GM18505 (cell line): Measurements from ENCODE around the gene HECTD1.
"Not testable (repeated sequence)": the region's sequence is repeated elsewhere in the genome, so short reads cannot be mapped to it uniquely, and the experiment has no call there.

Experiments
- ATAC-seq: cut with Tn5 transposase; IDR thresholded peaks from one replicate; pipeline ENCODE4 v1.9.1; 2021; ENCODE audit not compliant: unreplicated experiment
- POLR2A ChIP-seq: IDR thresholded peaks from 4 replicates; pipeline ENCODE4 v1.6.1; 2011; ENCODE audit warnings: borderline replicate concordance; ENCODE audit not compliant: insufficient read depth, insufficient read length; ENCODE audit errors: extremely low read depth

The HECTD1 gene

GRCh38 chr14:31239741-31240140, 32.1 kb upstream of the HECTD1 start:
- no peak for TF ChIP-seq POLR2A
- ATAC-seq: no peak

DNA sequence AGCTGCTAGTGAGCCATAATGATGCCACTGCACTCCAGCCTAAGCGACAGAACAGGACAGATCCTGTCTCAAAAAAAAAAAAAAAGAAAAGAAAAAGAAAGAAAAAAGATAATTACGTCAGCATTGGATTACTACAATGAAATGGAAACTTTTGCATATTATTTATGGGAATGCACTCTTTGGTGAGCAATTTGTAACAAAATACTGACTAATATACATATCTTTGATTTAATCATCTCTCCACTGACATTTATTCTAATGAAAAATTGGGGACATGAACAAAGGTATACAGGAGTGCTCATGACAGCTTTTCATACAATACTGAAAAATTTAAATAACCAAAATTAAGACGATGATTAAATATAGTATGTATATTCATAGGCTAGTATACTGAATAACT, 27.9 kb upstream of the HECTD1 start:
- ATAC-seq: no peak
- TF ChIP-seq POLR2A: no peak

DNA sequence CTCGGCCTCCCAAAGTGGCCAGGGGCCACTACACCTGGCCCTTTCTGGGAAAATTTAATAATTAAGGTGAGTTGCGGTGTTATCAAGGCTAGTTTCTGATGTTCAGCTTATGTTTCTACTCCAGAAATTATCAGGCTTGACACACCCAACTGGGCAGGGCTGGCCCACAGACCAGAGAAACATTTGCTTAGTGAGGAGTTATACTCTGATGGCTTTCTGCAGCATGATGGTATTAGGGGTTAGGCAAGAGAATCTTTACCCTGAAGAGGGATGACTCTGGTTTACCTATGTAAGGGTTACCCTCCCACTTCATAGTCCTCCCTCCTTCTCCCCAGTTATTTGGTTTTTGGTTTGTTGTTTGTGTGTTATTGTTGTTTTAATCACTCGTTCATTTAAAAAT, 24.5 kb upstream of the HECTD1 start:
- TF ChIP-seq POLR2A: no peak
- ATAC-seq: no peak

DNA sequence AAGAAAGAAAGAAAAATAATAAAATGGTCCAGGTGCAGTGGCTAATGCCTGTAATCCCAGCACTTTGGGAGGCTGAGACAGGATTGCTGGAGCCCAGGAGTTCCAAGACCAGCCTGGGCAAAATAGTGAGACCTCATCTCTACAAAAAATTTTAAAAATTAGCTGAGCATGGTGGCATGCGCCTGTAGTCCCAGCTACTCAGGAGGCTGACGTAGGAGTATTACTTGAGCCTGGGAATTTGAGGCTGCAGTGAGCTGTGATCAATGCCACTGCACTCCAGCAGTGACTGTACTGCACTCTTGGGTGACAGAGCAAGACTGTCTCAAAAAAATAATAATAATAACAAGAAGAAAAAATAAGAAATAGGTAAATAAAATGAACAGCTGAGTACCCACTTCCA, 23.7 kb upstream of the HECTD1 start:
- not testable (repeated sequence) for ATAC-seq

DNA sequence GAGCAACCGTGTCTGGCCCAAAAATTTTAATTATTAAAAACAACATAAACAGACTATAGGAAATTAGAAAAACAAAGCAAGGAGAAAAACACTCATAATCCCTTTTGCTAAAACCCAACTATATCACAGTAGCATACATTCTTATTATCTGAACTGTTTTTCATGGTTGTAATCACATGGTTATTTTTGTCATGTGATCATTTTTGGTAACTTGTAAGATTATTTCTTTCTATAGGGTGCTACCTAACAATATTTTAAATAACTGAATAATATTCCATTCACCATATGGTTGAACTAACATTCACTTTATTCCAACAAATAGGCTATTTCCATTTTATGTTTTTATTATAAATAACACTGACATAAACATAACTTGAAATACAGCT, 23.0 kb upstream of the HECTD1 start:
- TF ChIP-seq POLR2A: no peak
- no peak for ATAC-seq

DNA sequence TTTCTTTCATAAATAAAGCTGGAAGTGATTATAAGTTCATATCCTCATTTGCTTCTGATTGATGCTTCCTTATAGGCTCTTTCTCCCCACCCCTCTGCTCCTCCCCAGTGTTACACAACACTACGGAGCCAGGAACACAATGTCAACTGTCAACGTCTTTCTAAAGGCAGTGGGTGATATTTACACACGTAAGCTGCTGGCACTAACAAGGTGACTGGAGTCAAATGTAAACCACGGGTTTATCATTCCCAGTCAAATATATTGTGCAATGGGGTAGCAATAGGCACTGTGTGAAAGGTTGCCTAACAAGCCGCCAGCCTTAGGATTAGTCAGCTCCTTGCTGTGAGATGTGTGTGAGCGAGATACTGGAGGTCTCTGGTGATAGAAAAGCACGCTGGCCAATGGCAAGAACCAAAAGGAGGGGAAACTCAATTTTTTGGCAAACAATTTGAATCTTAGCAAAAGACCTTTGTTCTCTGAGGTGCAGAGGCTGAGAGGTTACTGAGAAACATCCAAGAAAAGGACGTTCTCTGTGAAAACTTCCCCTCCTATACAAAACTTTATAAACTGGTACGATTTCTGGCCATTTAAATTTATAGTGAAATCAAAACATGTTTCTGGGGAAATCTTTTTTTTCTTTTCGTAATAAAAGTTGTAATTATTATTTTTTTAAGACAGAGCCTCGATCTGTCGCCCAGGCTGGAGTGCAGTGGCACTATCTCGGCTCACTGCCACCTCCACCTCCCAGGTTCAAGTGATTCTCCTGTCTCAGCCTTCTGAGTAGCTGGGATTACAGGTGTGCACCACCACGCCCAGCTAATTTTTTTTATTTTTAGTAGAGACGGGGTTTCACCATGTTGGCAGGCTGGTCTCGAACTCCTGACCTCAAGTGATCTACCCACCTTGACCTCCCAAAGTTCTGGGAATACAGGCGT, 22.3 kb upstream of the HECTD1 start:
- TF ChIP-seq POLR2A: no peak
- ATAC-seq: no peak

DNA sequence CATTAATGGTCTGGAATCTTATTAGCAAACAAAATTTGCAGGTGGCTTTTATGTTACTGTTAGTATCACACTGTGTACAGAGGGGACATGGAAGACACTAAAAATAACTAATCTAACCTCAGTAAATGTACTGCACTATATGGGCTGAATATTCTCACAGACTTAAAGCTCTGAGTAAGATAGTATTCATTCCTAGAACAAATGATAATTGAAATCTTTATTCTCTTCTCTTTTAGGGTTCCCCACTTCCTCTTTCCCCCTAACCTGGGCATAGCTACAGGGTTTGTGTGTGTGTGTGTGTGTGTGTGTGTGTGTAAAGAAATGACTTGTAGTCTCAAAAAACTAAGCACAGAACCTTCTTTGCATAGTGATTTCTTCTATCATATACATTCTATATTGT, 21.4 kb upstream of the HECTD1 start:
- no peak for TF ChIP-seq POLR2A
- peak; percentile 85 for ATAC-seq

- no peak for TF ChIP-seq POLR2A
- ATAC-seq: peak; percentile 23
These were observed 20.9 kb upstream of the HECTD1 start for GRCh38 chr14:31228533-31228932.

DNA sequence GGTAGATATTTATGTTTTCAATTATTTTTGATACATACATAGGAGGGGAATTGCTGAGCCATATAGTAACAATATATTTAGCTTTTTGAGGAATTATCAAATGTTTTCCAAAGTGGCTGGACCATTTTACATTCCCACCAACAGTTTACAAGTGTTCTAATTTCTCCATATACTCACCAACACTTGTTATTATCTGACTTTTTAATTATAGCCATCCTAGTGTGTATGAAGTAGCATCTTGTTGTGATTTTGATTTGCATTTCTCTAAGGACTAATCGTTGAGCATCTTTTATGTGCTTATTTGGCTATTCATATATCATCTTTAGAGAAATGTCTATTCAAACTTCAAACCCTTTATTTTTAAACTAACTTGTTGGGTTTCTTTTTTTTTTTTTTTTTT, 17.2 kb upstream of the HECTD1 start:
- no peak for TF ChIP-seq POLR2A
- no peak for ATAC-seq

GRCh38 chr14:31223331-31223730, 15.7 kb upstream of the HECTD1 start:
- ATAC-seq: no peak
- TF ChIP-seq POLR2A: no peak

DNA sequence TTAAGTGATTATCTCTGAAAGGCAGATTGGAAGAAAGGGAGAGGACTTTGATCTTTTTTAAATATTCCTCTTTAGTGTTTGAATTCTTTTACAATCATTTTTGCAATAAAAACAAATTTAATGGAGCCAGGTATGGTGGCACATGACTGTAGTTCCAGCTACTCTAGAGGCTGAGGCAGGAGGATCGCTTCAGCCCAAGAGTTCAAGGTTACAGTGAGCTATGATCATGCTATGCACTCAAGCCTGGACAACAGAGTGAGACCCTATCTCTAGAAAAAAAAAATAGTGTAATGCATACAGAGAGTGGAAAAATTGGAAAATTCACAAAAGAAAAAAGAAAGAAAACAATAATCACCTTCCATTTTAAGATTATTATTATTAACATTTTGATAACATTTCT, 15.2 kb upstream of the HECTD1 start:
- ATAC-seq: no peak
- TF ChIP-seq POLR2A: no peak

DNA sequence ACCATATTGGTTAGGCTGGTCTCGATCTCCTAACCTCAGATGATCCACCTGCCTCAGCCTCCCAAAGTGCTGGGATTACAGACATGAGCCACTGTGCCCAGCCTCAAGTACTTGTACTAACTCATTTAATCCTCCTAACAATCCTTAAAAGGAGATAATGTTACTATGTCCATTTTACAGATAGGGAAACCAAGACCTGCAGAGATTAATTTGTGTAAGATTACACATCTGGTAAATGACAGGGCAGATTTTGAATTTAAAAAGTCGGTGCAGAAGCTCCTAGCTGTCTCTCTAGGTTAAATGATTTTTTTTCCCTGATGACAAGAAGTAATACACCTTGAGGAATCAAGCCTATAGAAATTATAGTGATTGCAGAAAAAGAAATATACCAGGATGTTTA, 13.7 kb upstream of the HECTD1 start:
- no peak for ATAC-seq
- no peak for TF ChIP-seq POLR2A

- no peak for ATAC-seq
- TF ChIP-seq POLR2A: no peak
These were observed 11.6 kb upstream of the HECTD1 start for GRCh38 chr14:31219169-31219568.

DNA sequence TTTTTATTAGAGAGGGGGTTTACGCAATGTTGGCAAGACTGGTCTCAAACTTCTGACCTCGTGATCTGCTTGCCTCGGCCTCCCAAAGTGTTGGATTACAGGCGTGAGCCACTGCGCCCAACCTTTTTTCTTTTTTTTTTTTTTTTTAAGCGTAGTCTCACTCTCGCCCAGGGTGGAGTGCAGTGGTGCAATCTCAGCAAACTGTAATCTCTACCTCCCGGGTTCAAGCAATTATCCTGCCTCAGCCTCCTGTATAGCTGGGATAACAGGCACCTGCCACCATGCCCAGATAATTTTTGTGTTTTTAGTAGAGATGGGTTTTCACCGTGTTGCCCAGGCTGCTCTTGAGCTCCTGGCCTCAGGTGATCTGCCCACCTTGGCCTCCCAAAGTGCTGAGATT, 8.8 kb upstream of the HECTD1 start:
- TF ChIP-seq POLR2A: no peak
- ATAC-seq: no peak

DNA sequence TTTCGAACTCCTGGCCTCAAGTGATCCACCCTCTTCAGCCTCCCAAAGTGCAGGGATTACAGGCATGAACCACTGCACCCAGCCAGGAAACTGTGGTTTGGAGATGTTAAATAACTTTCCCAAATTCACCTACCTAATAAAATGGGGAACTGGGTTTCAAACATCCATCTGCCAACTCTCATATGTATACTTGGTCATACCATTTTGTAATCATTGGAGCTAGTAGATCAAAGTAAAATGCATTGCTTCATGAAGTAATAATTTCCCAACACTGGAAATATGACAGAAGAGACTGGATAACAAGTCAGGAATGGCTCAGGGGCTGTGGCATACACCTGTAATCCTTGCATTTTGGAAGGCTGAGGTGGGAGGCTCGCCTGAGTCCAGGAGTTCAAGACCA, 5.3 kb upstream of the HECTD1 start:
- no peak for TF ChIP-seq POLR2A

DNA sequence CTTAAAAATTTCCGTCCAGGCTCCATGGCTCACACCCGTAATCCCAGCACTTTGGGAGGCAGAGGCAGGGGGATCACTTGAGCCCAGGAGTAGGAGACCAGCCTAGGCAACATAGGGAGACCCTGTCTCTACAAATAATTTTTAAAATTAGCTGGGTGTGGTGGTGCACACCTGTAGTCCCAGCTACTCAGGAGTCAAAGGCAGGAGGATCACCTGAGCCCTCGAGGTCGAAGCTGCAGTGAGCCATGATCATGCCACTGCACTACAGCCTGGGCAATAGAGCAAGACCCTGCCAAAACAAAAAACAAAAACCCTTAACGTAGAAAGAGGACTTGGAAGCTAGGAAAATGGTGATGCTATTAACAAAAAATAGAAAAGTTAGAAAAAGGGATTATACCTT, 2.0 kb upstream of the HECTD1 start:
- no peak for ATAC-seq
- no peak for TF ChIP-seq POLR2A

More for the DNA sequence above, 5.3 kb upstream of the HECTD1 start:
- ATAC-seq: no peak
